MM.1S (cell line): ENCODE results near the gene IFI44L.

ENCODE experiments used
- DNase-seq: peaks from one replicate; pipeline ENCODE4 v3.0.0-alpha.2; 2015
- H2AFZ ChIP-seq: fragments of 300-600 bp; sonication (generic); 2 replicates; pipeline ENCODE4 v1.6.0; 2016; ENCODE audit warnings: antibody characterized with exemption, low read length
- H3F3A ChIP-seq: fragments of 300-600 bp; sonication (generic); 2 replicates; pipeline ENCODE4 v1.6.1; 2016; ENCODE audit warnings: mild to moderate bottlenecking, antibody characterized with exemption, low read length, moderate library complexity, mixed read lengths; ENCODE audit not compliant: insufficient read depth
- H3K27ac ChIP-seq: fragments of 300-600 bp; sonication (generic); 2 replicates; pipeline ENCODE4 v1.5.1; 2016; ENCODE audit warnings: mild to moderate bottlenecking, low read length
- H3K27me3 ChIP-seq: fragments of 300-600 bp; sonication (generic); replicated peaks from 2 replicates; pipeline ENCODE4 v1.6.0; 2016; ENCODE audit warnings: low read length; ENCODE audit not compliant: insufficient read depth
- H3K36me3 ChIP-seq: fragments of 300-600 bp; sonication (generic); replicated peaks from 2 replicates; pipeline ENCODE4 v1.6.1; 2016; ENCODE audit warnings: mild to moderate bottlenecking, low read length, mixed read lengths; ENCODE audit not compliant: insufficient read depth
- H3K4me1 ChIP-seq: fragments of 300-600 bp; sonication (generic); 2 replicates; pipeline ENCODE4 v1.6.1; 2016; ENCODE audit warnings: low read length, mixed read lengths
- H3K4me2 ChIP-seq: fragments of 300-600 bp; sonication (generic); 2 replicates; pipeline ENCODE4 v1.6.0; 2016; ENCODE audit warnings: low read depth, low read length
- H3K4me3 ChIP-seq: fragments of 300-600 bp; sonication (generic); 2 replicates; pipeline ENCODE4 v1.5.1; 2016; ENCODE audit warnings: low read length, mixed read lengths
- H3K79me2 ChIP-seq: fragments of 300-600 bp; sonication (generic); 2 replicates; pipeline ENCODE4 v1.6.1; 2016; ENCODE audit warnings: mixed run types, low read length, mixed read lengths
- H3K9ac ChIP-seq: fragments of 300-600 bp; sonication (generic); 2 replicates; pipeline ENCODE4 v1.6.1; 2016; ENCODE audit warnings: low read length, mixed read lengths
- H3K9me2 ChIP-seq: fragments of 300-600 bp; sonication (generic); replicated peaks from 2 replicates; pipeline ENCODE4 v1.6.1; 2016; ENCODE audit warnings: mild to moderate bottlenecking, low read length, mixed read lengths; ENCODE audit not compliant: insufficient read depth
- H3K9me3 ChIP-seq: fragments of 300-600 bp; sonication (generic); replicated peaks from 2 replicates; pipeline ENCODE4 v1.6.1; 2016; ENCODE audit warnings: mild to moderate bottlenecking, low read length, mixed read lengths; ENCODE audit not compliant: insufficient read depth
- H4K20me1 ChIP-seq: fragments of 300-600 bp; sonication (generic); 2 replicates; pipeline ENCODE4 v1.6.1; 2016; ENCODE audit warnings: mild to moderate bottlenecking, low read length, moderate library complexity, mixed read lengths; ENCODE audit not compliant: insufficient read depth
- EZH2 ChIP-seq: fragments of 300-600 bp; sonication (generic); optimal IDR thresholded peaks from 2 replicates; pipeline ENCODE3; 2017; ENCODE audit warnings: low read depth, mild to moderate bottlenecking, antibody characterized with exemption, low read length, mixed read lengths
- EZH2phosphoT487 ChIP-seq: fragments of 300-600 bp; sonication (generic); IDR thresholded peaks from 2 replicates; pipeline ENCODE4 v1.6.1; 2018; ENCODE audit warnings: antibody characterized with exemption, low read length
- TF ChIP-seq, protein P1 (sequence below): fragments of 300-600 bp; sonication (generic); IDR thresholded peaks from 2 replicates; pipeline ENCODE4 v1.5.1; 2016; ENCODE audit warnings: antibody characterized with exemption, low read length, mixed read lengths

The IFI44L gene

DNA sequence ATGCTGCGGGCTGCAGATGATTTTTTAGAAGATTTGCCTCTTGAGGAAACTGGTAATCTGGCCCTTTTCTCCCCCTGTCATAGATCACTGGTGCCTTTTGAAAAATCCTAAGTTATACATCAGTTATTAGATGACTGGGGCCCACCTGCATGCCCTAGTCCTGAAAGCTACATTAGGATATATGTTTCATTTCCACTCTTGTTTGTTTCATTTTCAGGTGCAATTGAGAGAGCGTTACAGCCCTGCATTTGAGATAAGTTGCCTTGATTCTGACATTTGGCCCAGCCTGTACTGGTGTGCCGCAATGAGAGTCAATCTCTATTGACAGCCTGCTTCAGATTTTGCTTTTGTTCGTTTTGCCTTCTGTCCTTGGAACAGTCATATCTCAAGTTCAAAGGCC lies 21.3 kb downstream of the IFI44L start:
- H3K36me3 ChIP-seq, result no peaks in the 10 kb centered on the region
- no peak overlapping the region for H3K4me2 ChIP-seq
- H3F3A ChIP-seq, result 0 out of 2 replicates have a peak, but pooled peaks cover 4% of the 10 kb centered on the region

DNA sequence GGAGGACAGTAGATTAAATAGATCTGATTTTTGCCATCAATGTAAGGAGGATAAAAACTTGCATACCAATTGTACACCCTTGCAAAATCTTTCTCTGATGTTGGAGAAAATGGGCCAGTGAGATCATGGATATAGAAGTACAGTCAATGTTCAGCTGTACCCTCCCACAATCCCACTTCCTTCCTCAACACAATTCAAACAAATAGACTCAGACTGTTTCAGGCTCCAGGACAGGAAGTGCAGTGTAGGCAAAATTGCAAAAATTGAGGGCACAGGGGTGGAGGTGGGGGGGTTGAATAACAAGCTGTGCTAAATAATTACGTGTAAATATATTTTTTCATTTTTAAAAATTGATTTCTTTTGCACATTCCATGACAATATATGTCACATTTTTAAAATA lies 25.5 kb downstream of the IFI44L start:
- Histone ChIP-seq H3F3A (peaks cover 4% of the 10 kb centered on the region; the same call in 1 of the 2 replicates), H3K9ac (no peak overlapping the region), H3K27me3 (no peaks in the 10 kb centered on the region), H4K20me1 (no peaks in the 10 kb centered on the region), H3K4me2 (no peak overlapping the region; the same call in 1 of the 2 replicates), H3K9me2 (no peaks in the 10 kb centered on the region), H3K27ac (no peak overlapping the region), H3K4me3 (no peak overlapping the region), H3K36me3 (no peaks in the 10 kb centered on the region), H2AFZ (no peak overlapping the region), H3K9me3 (0 out of 2 replicates have a peak, but pooled peaks cover 3% of the 10 kb centered on the region), H3K79me2 (no peaks in the 10 kb centered on the region), H3K4me1 (peaks cover 17% of the 10 kb centered on the region)
- TF ChIP-seq EZH2 (no peak), EZH2phosphoT487 (no peak)
- TF ChIP-seq, protein P1, sequence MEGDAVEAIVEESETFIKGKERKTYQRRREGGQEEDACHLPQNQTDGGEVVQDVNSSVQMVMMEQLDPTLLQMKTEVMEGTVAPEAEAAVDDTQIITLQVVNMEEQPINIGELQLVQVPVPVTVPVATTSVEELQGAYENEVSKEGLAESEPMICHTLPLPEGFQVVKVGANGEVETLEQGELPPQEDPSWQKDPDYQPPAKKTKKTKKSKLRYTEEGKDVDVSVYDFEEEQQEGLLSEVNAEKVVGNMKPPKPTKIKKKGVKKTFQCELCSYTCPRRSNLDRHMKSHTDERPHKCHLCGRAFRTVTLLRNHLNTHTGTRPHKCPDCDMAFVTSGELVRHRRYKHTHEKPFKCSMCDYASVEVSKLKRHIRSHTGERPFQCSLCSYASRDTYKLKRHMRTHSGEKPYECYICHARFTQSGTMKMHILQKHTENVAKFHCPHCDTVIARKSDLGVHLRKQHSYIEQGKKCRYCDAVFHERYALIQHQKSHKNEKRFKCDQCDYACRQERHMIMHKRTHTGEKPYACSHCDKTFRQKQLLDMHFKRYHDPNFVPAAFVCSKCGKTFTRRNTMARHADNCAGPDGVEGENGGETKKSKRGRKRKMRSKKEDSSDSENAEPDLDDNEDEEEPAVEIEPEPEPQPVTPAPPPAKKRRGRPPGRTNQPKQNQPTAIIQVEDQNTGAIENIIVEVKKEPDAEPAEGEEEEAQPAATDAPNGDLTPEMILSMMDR, result no peak
- DNase-seq, result peak; percentile 15

More for the DNA sequence above, 21.3 kb downstream of the IFI44L start:
- Histone ChIP-seq H4K20me1 (no peaks in the 10 kb centered on the region), H3K27ac (no peak overlapping the region), H3K9me2 (no peaks in the 10 kb centered on the region), H2AFZ (no peak overlapping the region), H3K79me2 (no peaks in the 10 kb centered on the region), H3K4me1 (peaks cover 6% of the 10 kb centered on the region; the same call in 1 of the 2 replicates), H3K9ac (no peak overlapping the region), H3K9me3 (0 out of 2 replicates have a peak, but pooled peaks cover 3% of the 10 kb centered on the region), H3K4me3 (no peak overlapping the region), H3K27me3 (no peaks in the 10 kb centered on the region)
- no peak for TF ChIP-seq EZH2phosphoT487
- TF ChIP-seq, protein P1, result no peak
- no peak for TF ChIP-seq EZH2
- peak; percentile 65 for DNase-seq

DNA sequence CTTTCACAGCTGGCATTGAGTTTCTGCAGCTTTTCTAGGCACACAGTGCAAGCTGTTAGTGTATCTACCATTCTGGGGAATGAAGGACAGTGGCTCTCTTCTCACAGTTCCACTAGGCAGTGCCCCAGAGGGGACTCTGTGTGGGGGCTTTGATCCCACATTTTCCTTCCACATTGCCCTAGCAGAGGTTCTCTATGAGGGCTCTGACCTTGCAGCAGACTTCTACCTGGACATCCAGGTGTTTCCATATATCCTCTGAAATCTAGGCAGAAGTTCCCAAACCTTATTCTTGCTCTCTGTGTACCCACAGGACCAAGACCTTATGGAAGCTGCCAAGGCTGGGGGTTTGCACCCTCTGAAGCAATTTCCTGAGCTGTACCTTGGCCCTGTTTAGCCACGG lies 27.0 kb downstream of the IFI44L start:
- Histone ChIP-seq H3K36me3 (no peaks in the 10 kb centered on the region), H3K27ac (no peak overlapping the region)

More for the DNA sequence above, 27.0 kb downstream of the IFI44L start:
- DNase-seq, result no peak
- Histone ChIP-seq H3K4me2 (no peak overlapping the region), H3K27me3 (no peaks in the 10 kb centered on the region), H2AFZ (no peak overlapping the region), H3K4me1 (peaks cover 11% of the 10 kb centered on the region), H3K9me3 (0 out of 2 replicates have a peak, but pooled peaks cover 3% of the 10 kb centered on the region), H4K20me1 (no peaks in the 10 kb centered on the region), H3K79me2 (no peaks in the 10 kb centered on the region), H3K9ac (no peak overlapping the region), H3F3A (no peaks in the 10 kb centered on the region; the same call in 1 of the 2 replicates), H3K9me2 (no peaks in the 10 kb centered on the region), H3K4me3 (no peak overlapping the region)
- TF ChIP-seq EZH2 (no peak), EZH2phosphoT487 (no peak)
- TF ChIP-seq, protein P1, result no peak
